ENCODE measurements around the gene KIF2A.

DNA sequence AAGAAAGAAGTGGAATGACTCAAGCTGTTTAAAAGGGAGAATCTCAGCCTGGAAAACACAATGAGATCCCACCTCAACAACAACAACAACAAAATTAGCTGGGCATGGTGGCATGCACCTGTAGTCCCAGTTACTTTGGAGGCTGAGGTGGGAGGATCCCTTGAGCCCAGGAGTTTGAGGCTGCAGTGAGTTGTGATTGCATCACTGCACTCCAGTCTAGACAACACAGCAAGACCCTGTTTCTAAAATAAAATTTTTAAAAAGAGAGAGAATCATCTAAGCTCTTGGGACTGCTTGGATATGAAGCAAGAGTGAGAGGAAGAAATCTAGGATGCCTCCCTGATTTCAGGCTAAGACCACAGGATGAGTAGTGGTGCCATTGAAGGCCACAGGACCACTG is 47.4 kb upstream of the KIF2A start:
- TF ChIP-seq, protein P1, sequence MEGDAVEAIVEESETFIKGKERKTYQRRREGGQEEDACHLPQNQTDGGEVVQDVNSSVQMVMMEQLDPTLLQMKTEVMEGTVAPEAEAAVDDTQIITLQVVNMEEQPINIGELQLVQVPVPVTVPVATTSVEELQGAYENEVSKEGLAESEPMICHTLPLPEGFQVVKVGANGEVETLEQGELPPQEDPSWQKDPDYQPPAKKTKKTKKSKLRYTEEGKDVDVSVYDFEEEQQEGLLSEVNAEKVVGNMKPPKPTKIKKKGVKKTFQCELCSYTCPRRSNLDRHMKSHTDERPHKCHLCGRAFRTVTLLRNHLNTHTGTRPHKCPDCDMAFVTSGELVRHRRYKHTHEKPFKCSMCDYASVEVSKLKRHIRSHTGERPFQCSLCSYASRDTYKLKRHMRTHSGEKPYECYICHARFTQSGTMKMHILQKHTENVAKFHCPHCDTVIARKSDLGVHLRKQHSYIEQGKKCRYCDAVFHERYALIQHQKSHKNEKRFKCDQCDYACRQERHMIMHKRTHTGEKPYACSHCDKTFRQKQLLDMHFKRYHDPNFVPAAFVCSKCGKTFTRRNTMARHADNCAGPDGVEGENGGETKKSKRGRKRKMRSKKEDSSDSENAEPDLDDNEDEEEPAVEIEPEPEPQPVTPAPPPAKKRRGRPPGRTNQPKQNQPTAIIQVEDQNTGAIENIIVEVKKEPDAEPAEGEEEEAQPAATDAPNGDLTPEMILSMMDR (IDR thresholded peaks at IDR 0.05) = no peak
- TF ChIP-seq ZFX (IDR thresholded peaks at IDR 0.05; ENCODE audit: borderline replicate concordance) = no peak

Measured in 22Rv1 (cell line).